Parathyroid adenoma (tissue), 2 donors: ENCODE results near the gene LGALS13.

ENCODE experiments used
- H2AFZ ChIP-seq: fragments of 300-600 bp; sonication (generic); one replicate; pipeline ENCODE4 v1.7.0; 2017; ENCODE audit warnings: antibody characterized with exemption, mild to moderate bottlenecking
- H3K27ac ChIP-seq: fragments of 300-600 bp; sonication (generic); one replicate; pipeline ENCODE4 v1.7.0; 2017
- H3K27me3 ChIP-seq: fragments of 300-600 bp; sonication (generic); one replicate; pipeline ENCODE4 v1.7.0; 2017; ENCODE audit warnings: low read length; ENCODE audit not compliant: control insufficient read depth, insufficient read depth
- H3K36me3 ChIP-seq: fragments of 300-600 bp; sonication (generic); one replicate; pipeline ENCODE4 v1.7.0; 2017; ENCODE audit warnings: low read length; ENCODE audit not compliant: control insufficient read depth, insufficient read depth
- H3K4me1 ChIP-seq: fragments of 300-600 bp; sonication (generic); one replicate; pipeline ENCODE4 v1.7.0; 2017; ENCODE audit warnings: control low read depth
- H3K4me2 ChIP-seq: fragments of 300-600 bp; sonication (generic); one replicate; pipeline ENCODE4 v1.7.0; 2017; ENCODE audit warnings: low read length
- H3K4me3 ChIP-seq: fragments of 300-600 bp; sonication (generic); one replicate; pipeline ENCODE4 v1.7.0; 2017; ENCODE audit warnings: low read depth, low read length
- H3K79me2 ChIP-seq: fragments of 300-600 bp; sonication (generic); one replicate; pipeline ENCODE4 v1.7.0; 2017; ENCODE audit warnings: control low read depth
- H3K9ac ChIP-seq: fragments of 300-600 bp; sonication (generic); one replicate; pipeline ENCODE4 v1.7.0; 2017; ENCODE audit warnings: mild to moderate bottlenecking
- H3K9me3 ChIP-seq: fragments of 300-600 bp; sonication (generic); one replicate; pipeline ENCODE4 v1.7.0; 2017; ENCODE audit warnings: low read length; ENCODE audit not compliant: control insufficient read depth
- CTCF ChIP-seq: fragments of 300-600 bp; sonication (generic); IDR thresholded peaks from one replicate; pipeline ENCODE4 v1.7.0; 2017; ENCODE audit warnings: antibody characterized with exemption, mild to moderate bottlenecking
- donor health status: primary hyperparathyroidism.

Gene LGALS13

GRCh38 chr19:39602224-39602623 lies at the start of gene LGALS13:
Gene LGALS13 (plus strand): TSS chr19:39602524. CDS start chr19:39602569, 45 bp downstream.
- Histone ChIP-seq H3K9ac (no peak within 1 kb of the TSS), H3K36me3 (no peaks in the 10 kb centered on the region), H3K79me2 (no peaks in the 10 kb centered on the region), H3K4me2 (no peak within 1 kb of the TSS), H3K27ac (no peak within 1 kb of the TSS), H3K9me3 (no peaks in the 10 kb centered on the region), H3K27me3 (no peaks in the 10 kb centered on the region), H2AFZ (no peak within 1 kb of the TSS), H3K4me3 (no peak within 1 kb of the TSS), H3K4me1 (no peaks in the 10 kb centered on the region)
- TF ChIP-seq CTCF, result no peak

GRCh38 chr19:39553082-39553652 lies 49.2 kb upstream of the LGALS13 start:
- no peaks in the 10 kb centered on the region for H3K9me3 ChIP-seq
- no peak overlapping the region for H3K4me2 ChIP-seq
- no peak for TF ChIP-seq CTCF
- peaks cover 5% of the 10 kb centered on the region for H3K4me1 ChIP-seq
- no peak overlapping the region for H3K9ac ChIP-seq
- no peak overlapping the region for H2AFZ ChIP-seq
- no peak overlapping the region for H3K27ac ChIP-seq
- H3K79me2 ChIP-seq, result no peaks in the 10 kb centered on the region
- H3K36me3 ChIP-seq, result no peaks in the 10 kb centered on the region
- H3K4me3 ChIP-seq, result no peak overlapping the region
- no peaks in the 10 kb centered on the region for H3K27me3 ChIP-seq

- Histone ChIP-seq H3K9ac (no peak overlapping the region), H3K4me2 (no peak overlapping the region), H3K4me1 (peaks cover 13% of the 10 kb centered on the region), H3K79me2 (no peaks in the 10 kb centered on the region), H3K4me3 (no peak overlapping the region), H3K36me3 (no peaks in the 10 kb centered on the region), H2AFZ (no peak overlapping the region), H3K27me3 (no peaks in the 10 kb centered on the region), H3K9me3 (no peaks in the 10 kb centered on the region), H3K27ac (no peak overlapping the region)
- no peak for TF ChIP-seq CTCF
Observed at GRCh38 chr19:39554701-39555311, 47.5 kb upstream of the LGALS13 start.

GRCh38 chr19:39555883-39556282 lies 46.4 kb upstream of the LGALS13 start:
- no peaks in the 10 kb centered on the region for H3K27me3 ChIP-seq
- H3K79me2 ChIP-seq, result no peaks in the 10 kb centered on the region
- no peak overlapping the region for H3K9ac ChIP-seq
- TF ChIP-seq CTCF, result no peak
- no peaks in the 10 kb centered on the region for H3K36me3 ChIP-seq
- peaks cover 13% of the 10 kb centered on the region for H3K4me1 ChIP-seq
- H3K27ac ChIP-seq, result no peak overlapping the region
- no peaks in the 10 kb centered on the region for H3K9me3 ChIP-seq
- no peak overlapping the region for H2AFZ ChIP-seq
- no peak overlapping the region for H3K4me2 ChIP-seq
- no peak overlapping the region for H3K4me3 ChIP-seq
